ENCODE data around the gene DNAH8.

The DNAH8 gene

DNA sequence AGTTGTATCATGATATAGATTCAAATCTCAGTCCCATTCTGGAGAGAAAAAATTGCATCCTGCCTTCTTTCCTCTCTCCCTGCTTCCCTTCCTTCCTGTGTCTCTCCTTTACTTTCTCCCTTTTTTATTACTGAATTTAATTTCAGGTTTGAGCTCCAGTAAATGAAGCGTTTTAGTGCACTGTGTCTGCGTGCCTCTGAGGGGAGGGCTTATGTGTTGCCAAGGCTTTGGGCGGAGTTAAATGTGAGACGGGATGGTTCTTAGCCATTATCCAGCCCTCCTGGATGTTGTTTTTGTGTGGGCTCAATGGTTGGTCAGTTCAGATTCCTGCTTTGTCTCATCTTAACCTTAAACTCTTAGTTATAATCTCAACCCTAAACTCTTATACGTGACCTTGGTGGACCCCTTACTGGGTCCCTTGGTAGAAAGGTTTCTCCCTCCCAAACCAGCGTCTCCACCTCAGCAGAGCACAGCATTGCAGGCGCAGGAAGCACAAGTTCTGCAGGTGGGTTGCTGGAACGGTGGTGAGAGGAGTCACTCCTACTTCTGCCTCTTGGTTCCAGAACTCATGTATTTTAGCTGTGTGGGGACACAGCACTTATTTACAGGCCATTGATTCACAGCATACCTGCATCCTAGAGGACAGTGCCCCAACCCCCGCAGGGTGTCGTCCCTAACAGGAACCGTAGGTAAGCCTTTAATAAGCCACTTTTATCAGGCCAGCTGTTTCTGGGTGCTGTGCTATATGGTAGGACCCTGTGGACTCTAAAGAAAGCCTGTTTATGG lies 68.5 kb downstream of the DNAH8 start:
- H3K27ac ChIP-seq = no peak overlapping the region
- no peaks in the 10 kb centered on the region for H3K36me3 ChIP-seq (replicated peaks)
- in situ Hi-C loops (cut with HindIII; ENCODE audit: low pct_ligation_motif_present, low sequenced_read_pairs) = no loop called here

DNA sequence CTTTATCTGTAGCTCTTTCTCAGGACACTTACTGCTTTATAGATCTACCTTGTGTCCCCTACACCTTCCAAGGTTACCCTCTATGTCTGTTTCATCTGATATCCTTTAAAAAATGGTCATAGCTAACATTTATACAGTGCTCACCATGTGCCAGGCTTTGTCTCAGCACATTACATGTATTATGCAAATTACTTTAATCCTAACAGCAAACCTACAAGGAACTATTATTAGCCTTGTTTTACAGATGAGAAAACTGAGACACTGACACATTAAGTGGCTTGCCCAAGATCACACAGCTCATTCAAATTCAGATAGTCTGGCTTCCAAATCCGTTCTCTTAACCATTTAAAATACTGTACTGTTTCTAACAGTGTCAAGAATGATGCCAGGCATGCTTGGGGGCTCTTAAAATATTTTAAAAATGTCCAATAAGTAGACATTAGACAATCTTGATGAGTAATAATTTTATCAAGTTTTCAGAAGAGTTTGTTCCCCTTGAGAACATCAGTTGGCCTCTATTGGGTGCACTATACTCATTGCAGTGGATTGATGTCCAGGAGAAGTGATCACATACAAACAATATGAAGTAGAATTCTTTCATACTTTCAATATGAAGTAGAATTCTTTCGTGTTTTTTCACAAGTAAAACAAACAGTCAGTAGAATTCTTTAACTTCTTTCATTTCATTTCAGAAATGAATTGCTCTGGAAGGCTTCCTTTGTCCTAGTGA lies 69.6 kb downstream of the DNAH8 start:
- Histone ChIP-seq H3K4me3 (ENCODE audit: low read depth, low read length) (no peak overlapping the region), H3K27ac (peak overlapping the region; percentile 49), H3K27me3 (replicated peaks) (no peaks in the 10 kb centered on the region), H3K36me3 (replicated peaks) (no peaks in the 10 kb centered on the region)
- peak; percentile 53 for DNase-seq
- in situ Hi-C loops (cut with HindIII; ENCODE audit: low pct_ligation_motif_present, low sequenced_read_pairs) = no loop called here
- TF ChIP-seq, protein P1, sequence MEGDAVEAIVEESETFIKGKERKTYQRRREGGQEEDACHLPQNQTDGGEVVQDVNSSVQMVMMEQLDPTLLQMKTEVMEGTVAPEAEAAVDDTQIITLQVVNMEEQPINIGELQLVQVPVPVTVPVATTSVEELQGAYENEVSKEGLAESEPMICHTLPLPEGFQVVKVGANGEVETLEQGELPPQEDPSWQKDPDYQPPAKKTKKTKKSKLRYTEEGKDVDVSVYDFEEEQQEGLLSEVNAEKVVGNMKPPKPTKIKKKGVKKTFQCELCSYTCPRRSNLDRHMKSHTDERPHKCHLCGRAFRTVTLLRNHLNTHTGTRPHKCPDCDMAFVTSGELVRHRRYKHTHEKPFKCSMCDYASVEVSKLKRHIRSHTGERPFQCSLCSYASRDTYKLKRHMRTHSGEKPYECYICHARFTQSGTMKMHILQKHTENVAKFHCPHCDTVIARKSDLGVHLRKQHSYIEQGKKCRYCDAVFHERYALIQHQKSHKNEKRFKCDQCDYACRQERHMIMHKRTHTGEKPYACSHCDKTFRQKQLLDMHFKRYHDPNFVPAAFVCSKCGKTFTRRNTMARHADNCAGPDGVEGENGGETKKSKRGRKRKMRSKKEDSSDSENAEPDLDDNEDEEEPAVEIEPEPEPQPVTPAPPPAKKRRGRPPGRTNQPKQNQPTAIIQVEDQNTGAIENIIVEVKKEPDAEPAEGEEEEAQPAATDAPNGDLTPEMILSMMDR (IDR thresholded peaks at IDR 0.05; ENCODE audit: low read depth, low read length, missing control alignments) = no peak

More for the DNA sequence above, 68.5 kb downstream of the DNAH8 start:
- TF ChIP-seq, protein P1 (IDR thresholded peaks at IDR 0.05; ENCODE audit: low read depth, low read length, missing control alignments) = no peak
- H3K4me3 ChIP-seq (ENCODE audit: low read depth, low read length) = no peak overlapping the region
- no peaks in the 10 kb centered on the region for H3K27me3 ChIP-seq (replicated peaks)
- DNase-seq = no peak

DNA sequence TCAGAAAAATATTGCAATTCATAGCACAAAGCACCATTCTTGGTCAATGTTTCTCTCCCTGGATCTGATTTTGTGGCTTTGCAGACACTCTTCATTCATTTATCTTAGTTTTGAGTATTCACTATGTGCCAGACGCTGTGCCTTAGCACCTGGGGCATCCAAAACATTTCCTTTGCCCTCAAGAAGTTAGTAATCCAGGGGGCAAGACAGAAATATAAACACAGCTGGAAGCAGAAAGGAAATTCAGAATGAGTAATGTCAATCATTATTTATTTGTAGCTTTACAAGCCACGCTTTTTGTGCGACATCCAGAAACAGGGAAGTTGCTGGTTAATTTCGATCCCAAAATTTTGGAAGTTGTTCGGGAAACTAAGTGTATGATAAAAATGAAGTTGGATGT lies 71.4 kb downstream of the DNAH8 start:
- TF ChIP-seq, protein P1 (IDR thresholded peaks at IDR 0.05; ENCODE audit: low read depth, low read length, missing control alignments) = no peak
- no peak for DNase-seq
- Histone ChIP-seq H3K36me3 (replicated peaks) (no peaks in the 10 kb centered on the region), H3K27me3 (replicated peaks) (no peaks in the 10 kb centered on the region), H3K27ac (peak overlapping the region; percentile 16), H3K4me3 (ENCODE audit: low read depth, low read length) (no peak overlapping the region)
- in situ Hi-C loops (cut with HindIII; ENCODE audit: low pct_ligation_motif_present, low sequenced_read_pairs) = no loop called here

DNA sequence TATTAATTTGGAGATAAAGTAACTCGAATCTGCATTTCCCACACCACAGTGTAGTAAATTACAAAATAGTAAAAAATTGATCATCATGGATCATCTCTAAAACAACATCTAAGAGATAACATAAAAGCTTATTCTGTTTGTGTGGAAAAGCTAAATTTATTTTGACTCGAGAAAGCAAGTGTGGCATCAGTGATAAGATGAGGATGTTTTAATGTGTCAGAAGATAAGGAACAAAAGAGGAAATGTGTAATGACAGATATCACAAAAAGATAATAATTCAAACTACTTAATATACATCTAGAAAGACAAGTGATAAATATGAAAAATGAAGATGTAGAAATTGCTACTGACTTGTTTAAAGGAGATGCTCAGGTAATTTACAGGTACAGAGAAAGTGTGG lies 74.1 kb downstream of the DNAH8 start:
- in situ Hi-C loops (cut with HindIII; ENCODE audit: low pct_ligation_motif_present, low sequenced_read_pairs) = no loop called here
- TF ChIP-seq, protein P1 (IDR thresholded peaks at IDR 0.05; ENCODE audit: low read depth, low read length, missing control alignments) = no peak

DNA sequence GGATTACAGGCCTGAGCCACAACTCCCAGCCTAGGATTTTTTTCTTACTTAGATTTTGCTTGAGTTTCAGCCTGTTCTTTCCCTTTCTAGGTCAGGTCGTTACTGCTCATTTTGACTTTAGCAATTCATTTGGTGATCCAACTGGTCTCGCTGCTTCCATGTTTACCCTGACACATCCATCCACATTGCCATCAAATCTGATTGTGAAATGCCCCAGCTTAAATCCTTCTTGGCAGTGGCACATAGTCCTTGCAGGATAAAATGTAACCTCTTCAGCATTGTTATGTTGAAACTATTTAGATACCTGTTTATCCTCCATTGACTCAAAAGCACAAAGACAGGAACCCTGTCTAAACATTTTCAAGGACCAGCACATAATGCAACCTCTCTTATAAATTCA lies 77.2 kb downstream of the DNAH8 start:
- in situ Hi-C loops (cut with HindIII; ENCODE audit: low pct_ligation_motif_present, low sequenced_read_pairs) = no loop called here
- Histone ChIP-seq H3K36me3 (replicated peaks) (no peaks in the 10 kb centered on the region), H3K27me3 (replicated peaks) (no peaks in the 10 kb centered on the region), H3K4me3 (ENCODE audit: low read depth, low read length) (no peak overlapping the region), H3K27ac (no peak overlapping the region)
- no peak for DNase-seq
- TF ChIP-seq, protein P1 (IDR thresholded peaks at IDR 0.05; ENCODE audit: low read depth, low read length, missing control alignments) = no peak

More for the DNA sequence above, 74.1 kb downstream of the DNAH8 start:
- no peak for DNase-seq
- H3K4me3 ChIP-seq (ENCODE audit: low read depth, low read length) = no peak overlapping the region
- H3K27me3 ChIP-seq (replicated peaks) = no peaks in the 10 kb centered on the region
- no peaks in the 10 kb centered on the region for H3K36me3 ChIP-seq (replicated peaks)
- H3K27ac ChIP-seq = no peak overlapping the region

Measured in brain microvascular endothelial cell (primary cell).